Measurements from ENCODE around the gene MRPL36. TPM values are rescaled to one million over a fixed set of nuclear protein-coding genes. Genes with fewer than 3 reads are reported as not detected.

MRPL36 gene
- total and polyA plus RNA-seq, 2 donors (not counting 3 experiments of a cell fraction or from before 2014, with no cell fraction given), result 70.3 to 72.7 TPM

- Histone ChIP-seq H3K4me1 (ENCODE audit: control insufficient read depth, extremely low read depth, insufficient read depth, low read length) (peaks cover 38% of the 10 kb centered on the region), H3K36me3 (ENCODE audit: control insufficient read depth in 2 of 2, extremely low read depth in 1 of 2, insufficient read depth in 2 of 2, low read length in 2 of 2) (peaks cover 4 to 14% of the 10 kb centered on the region in 2 experiments), H3K79me2 (ENCODE audit: control insufficient read depth, insufficient read depth, low read length) (peaks cover 27% of the 10 kb centered on the region), H3K9me1 (replicated peaks; ENCODE audit: control insufficient read depth, extremely low read depth, insufficient read depth, low read length) (no peaks in the 10 kb centered on the region), H3K9ac (replicated peaks; ENCODE audit: extremely low read depth, insufficient read depth, low read length) (no peak overlapping the region), H3K4me2 (ENCODE audit: insufficient read depth, low read length) (no peak overlapping the region), H3K9me3 (replicated peaks; ENCODE audit: control insufficient read depth, insufficient read depth, low read length) (no peaks in the 10 kb centered on the region), H2AFZ (ENCODE audit: low read depth, low read length) (no peak overlapping the region), H3K27ac (ENCODE audit: insufficient read depth, low read depth, low read length) (no peak overlapping the region), H3K4me3 (replicated peaks in 1 of 3; ENCODE audit: insufficient read depth in 1 of 3, low read depth in 1 of 3, low read length in 3 of 3) (no peak overlapping the region), H4K20me1 (replicated peaks; ENCODE audit: control insufficient read depth, extremely low read depth, insufficient read depth, low read length) (no peaks in the 10 kb centered on the region), H3K27me3 (ENCODE audit: control insufficient read depth in 2 of 2, insufficient read depth in 2 of 2, low read length in 2 of 2) (no peaks in the 10 kb centered on the region)
- TF ChIP-seq MAX (IDR thresholded peaks at IDR 0.05; ENCODE audit: insufficient read depth, insufficient read length) (no peak), CTCF (IDR thresholded peaks at IDR 0.05; ENCODE audit: extremely low read depth in 1 of 2, insufficient read depth in 1 of 2, low read depth in 1 of 2, low read length in 2 of 2) (no peak)
- no TSS peak for BruUV-seq (replicated peaks)
- POLR2A ChIA-PET, result no interaction called here
- no peak for DNase-seq (ENCODE audit: low read depth, low spot score)
- no peak for FAIRE-seq
- intact Hi-C loops (cut with micrococcal nuclease), result no loop called here
- dilution Hi-C loops (cut with MboI; ENCODE audit: extremely low pct_ligation_motif_present, low sequenced_read_pairs), result no loop called here
- CTCF ChIA-PET, result no interaction called here
These were observed 4.7 kb downstream of the MRPL36 start for GRCh38 chr5:1794901-1795290.

- no peak overlapping the region for H3K4me2 ChIP-seq (ENCODE audit: insufficient read depth, low read length)
- H3K27ac ChIP-seq (ENCODE audit: insufficient read depth, low read depth, low read length), result no peak overlapping the region
- POLR2A ChIA-PET, result no interaction called here
- DNase-seq (ENCODE audit: low read depth, low spot score), result no peak
- intact Hi-C loops (cut with micrococcal nuclease), result no loop called here
- CTCF ChIA-PET, result no interaction called here
- TF ChIP-seq GATA2 (IDR thresholded peaks at IDR 0.05; ENCODE audit: insufficient read depth, insufficient read length, low read depth, low read length) (no peak), FOS (IDR thresholded peaks at IDR 0.05; ENCODE audit: borderline replicate concordance, insufficient read depth, low read length) (no peak), POLR2AphosphoS5 (IDR thresholded peaks at IDR 0.05; ENCODE audit: insufficient read depth, low read depth, low read length) (no peak)
- H3K27me3 ChIP-seq (ENCODE audit: control insufficient read depth in 2 of 2, insufficient read depth in 2 of 2, low read length in 2 of 2), result no peaks in the 10 kb centered on the region
- no peaks in the 10 kb centered on the region for H3K9me1 ChIP-seq (replicated peaks; ENCODE audit: control insufficient read depth, extremely low read depth, insufficient read depth, low read length)
- H4K20me1 ChIP-seq (replicated peaks; ENCODE audit: control insufficient read depth, extremely low read depth, insufficient read depth, low read length), result no peaks in the 10 kb centered on the region
- H3K9ac ChIP-seq (replicated peaks; ENCODE audit: extremely low read depth, insufficient read depth, low read length), result no peak overlapping the region
- BruUV-seq (replicated peaks), result no TSS peak
- no peak overlapping the region for H2AFZ ChIP-seq (ENCODE audit: low read depth, low read length)
- H3K36me3 ChIP-seq (ENCODE audit: control insufficient read depth in 2 of 2, extremely low read depth in 1 of 2, insufficient read depth in 2 of 2, low read length in 2 of 2), result peaks cover 4 to 14% of the 10 kb centered on the region in 2 experiments
- no peak overlapping the region for H3K4me3 ChIP-seq (replicated peaks in 1 of 3; ENCODE audit: insufficient read depth in 1 of 3, low read depth in 1 of 3, low read length in 3 of 3)
- H3K9me3 ChIP-seq (replicated peaks; ENCODE audit: control insufficient read depth, insufficient read depth, low read length), result no peaks in the 10 kb centered on the region
- H3K79me2 ChIP-seq (ENCODE audit: control insufficient read depth, insufficient read depth, low read length), result peaks cover 23% of the 10 kb centered on the region
- peaks cover 44% of the 10 kb centered on the region for H3K4me1 ChIP-seq (ENCODE audit: control insufficient read depth, extremely low read depth, insufficient read depth, low read length)
- no peak for FAIRE-seq
- dilution Hi-C loops (cut with MboI; ENCODE audit: extremely low pct_ligation_motif_present, low sequenced_read_pairs), result no loop called here
These were observed 5.4 kb downstream of the MRPL36 start for GRCh38 chr5:1793966-1794900.

All from endothelial cell of umbilical vein (primary cell).